ENCODE results near the gene BRD3. TPM values are rescaled to one million over a fixed set of nuclear protein-coding genes. Genes with fewer than 3 reads are reported as not detected.
"Not testable (repeated sequence)": the region's sequence is repeated elsewhere in the genome, so short reads cannot be mapped to it uniquely, and the experiment has no call there.

BRD3 gene
- total and polyA plus RNA-seq, 12 donors, result 8.4 to 73.1 (median 20.4) TPM

DNA sequence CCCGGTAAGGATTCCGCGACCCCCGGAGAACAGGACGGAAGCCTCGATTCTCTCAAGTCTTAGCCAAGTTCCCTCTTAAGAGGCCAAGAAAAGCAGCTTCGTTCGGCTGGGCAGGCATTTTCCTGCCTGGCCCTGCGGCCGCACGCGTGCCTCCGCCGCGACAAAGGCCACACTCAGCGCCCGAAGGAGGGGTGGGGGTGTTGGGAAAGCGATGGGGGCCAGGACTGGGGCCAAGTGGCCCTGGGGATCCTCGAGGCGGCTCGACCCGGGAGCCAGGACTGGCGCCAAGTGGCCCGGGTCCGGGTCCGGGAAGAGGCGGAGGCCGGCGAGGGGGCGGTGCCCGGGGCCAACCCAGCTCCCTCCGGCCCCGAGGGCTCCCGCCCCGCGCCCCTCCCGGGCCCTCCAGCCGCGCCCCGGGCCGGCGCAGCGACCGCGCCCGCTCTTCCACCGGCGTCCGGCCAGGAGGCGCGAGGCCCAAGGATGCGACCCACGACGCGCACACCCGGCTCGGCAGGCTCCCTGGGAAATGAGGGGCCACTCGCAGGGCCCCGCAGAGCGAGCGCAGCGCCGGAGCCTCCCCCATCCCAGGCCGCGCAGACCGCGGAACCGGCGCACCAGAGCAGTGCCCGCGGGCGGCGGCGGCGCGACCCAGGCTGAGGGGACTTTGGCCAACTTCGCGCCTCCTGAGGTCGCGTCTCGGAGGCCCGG lies 76.5 kb downstream of the BRD3 start:
- Histone ChIP-seq H3K27ac (peak overlapping the region; percentile 84 to 99 (median 96)), H3K4me3 (peak overlapping the region in 3 of 4 donors; percentile 32 to 91 (median 73)), H3K9me3 (replicated peaks in 1 of 3) (no peaks in the 10 kb centered on the region), H3K4me1 (replicated peaks in 1 of 2) (peaks cover 15 to 23% of the 10 kb centered on the region in 2 donors), H3K36me3 (replicated peaks in 1 of 2) (no peaks in the 10 kb centered on the region), H3K27me3 (no peaks in the 10 kb centered on the region)
- TF ChIP-seq, protein P1, sequence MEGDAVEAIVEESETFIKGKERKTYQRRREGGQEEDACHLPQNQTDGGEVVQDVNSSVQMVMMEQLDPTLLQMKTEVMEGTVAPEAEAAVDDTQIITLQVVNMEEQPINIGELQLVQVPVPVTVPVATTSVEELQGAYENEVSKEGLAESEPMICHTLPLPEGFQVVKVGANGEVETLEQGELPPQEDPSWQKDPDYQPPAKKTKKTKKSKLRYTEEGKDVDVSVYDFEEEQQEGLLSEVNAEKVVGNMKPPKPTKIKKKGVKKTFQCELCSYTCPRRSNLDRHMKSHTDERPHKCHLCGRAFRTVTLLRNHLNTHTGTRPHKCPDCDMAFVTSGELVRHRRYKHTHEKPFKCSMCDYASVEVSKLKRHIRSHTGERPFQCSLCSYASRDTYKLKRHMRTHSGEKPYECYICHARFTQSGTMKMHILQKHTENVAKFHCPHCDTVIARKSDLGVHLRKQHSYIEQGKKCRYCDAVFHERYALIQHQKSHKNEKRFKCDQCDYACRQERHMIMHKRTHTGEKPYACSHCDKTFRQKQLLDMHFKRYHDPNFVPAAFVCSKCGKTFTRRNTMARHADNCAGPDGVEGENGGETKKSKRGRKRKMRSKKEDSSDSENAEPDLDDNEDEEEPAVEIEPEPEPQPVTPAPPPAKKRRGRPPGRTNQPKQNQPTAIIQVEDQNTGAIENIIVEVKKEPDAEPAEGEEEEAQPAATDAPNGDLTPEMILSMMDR (IDR thresholded peaks at IDR 0.05), result no peak
- no peak for TF ChIP-seq POLR2A (IDR thresholded peaks at IDR 0.05)
- intact Hi-C loops (cut with DNase I), result no loop called here
- peak in 5 of 7 donors; percentile 43 to 77 (median 49) for DNase-seq
- WGBS, 4 donors, result 0 to 1% (median 0%) methylated on average over 7 to 78 of the region's 82 CpGs

GRCh38 chr9:133990366-133991213 lies 77.2 kb downstream of the BRD3 start:
- intact Hi-C loops (cut with DNase I), result no loop called here
- 14 to 26% (median 19%) methylated on average over 7 to 31 of the region's 31 CpGs for WGBS, 4 donors
- peak overlapping the region in 3 of 4 donors; percentile 32 to 91 (median 73) for H3K4me3 ChIP-seq
- H3K4me1 ChIP-seq (replicated peaks in 1 of 2), result peaks cover 15 to 23% of the 10 kb centered on the region in 2 donors
- H3K36me3 ChIP-seq (replicated peaks in 1 of 2), result no peaks in the 10 kb centered on the region
- H3K27me3 ChIP-seq, result no peaks in the 10 kb centered on the region
- H3K9me3 ChIP-seq (replicated peaks in 1 of 3), result no peaks in the 10 kb centered on the region
- TF ChIP-seq, protein P1 (IDR thresholded peaks at IDR 0.05), result no peak
- peak; percentile 47 to 64 for TF ChIP-seq POLR2A (IDR thresholded peaks at IDR 0.05)
- peak overlapping the region; percentile 84 to 99 (median 96) for H3K27ac ChIP-seq
- DNase-seq, result peak; percentile 73 to 86 (median 83)

GRCh38 chr9:133989625-133990365 lies 78.0 kb downstream of the BRD3 start:
- Histone ChIP-seq H3K27ac (peak overlapping the region in 2 of 5 donors; percentile 96 to 99), H3K4me1 (replicated peaks in 1 of 2) (peaks cover 15 to 23% of the 10 kb centered on the region in 2 donors), H3K9me3 (replicated peaks in 1 of 3) (no peaks in the 10 kb centered on the region), H3K36me3 (replicated peaks in 1 of 2) (no peaks in the 10 kb centered on the region), H3K4me3 (peak overlapping the region in 1 of 4 donors; percentile 91), H3K27me3 (no peaks in the 10 kb centered on the region)
- intact Hi-C loops (cut with DNase I), result no loop called here
- WGBS, 4 donors, result 80 to 85% (median 83%) methylated on average over 9 to 24 of the region's 24 CpGs
- no peak for DNase-seq
- no peak for TF ChIP-seq POLR2A (IDR thresholded peaks at IDR 0.05)
- TF ChIP-seq, protein P1 (IDR thresholded peaks at IDR 0.05), result no peak

DNA sequence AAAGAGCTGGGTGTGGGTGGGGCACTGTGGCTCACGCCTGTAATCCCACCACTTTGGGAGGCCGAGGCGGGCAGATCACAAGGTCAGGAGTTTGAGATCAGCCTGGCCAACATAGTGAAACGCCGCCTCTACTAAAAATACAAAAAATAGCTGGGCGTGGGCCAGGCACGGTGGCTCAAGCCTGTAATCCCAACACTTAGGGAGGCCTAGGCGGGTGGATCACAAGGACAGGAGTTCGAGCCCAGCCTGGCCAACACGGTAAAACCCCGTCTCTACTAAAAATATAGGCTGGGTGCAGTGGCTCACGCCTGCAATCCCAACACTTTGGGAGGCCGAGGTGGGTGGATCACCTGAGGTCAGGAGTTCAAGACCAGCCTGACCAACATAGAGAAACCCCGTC lies 79.1 kb downstream of the BRD3 start:
- H3K27me3 ChIP-seq; DNase-seq; H3K27ac ChIP-seq; H3K9me3 ChIP-seq (replicated peaks in 1 of 3); intact Hi-C loops (cut with DNase I); H3K4me3 ChIP-seq; H3K36me3 ChIP-seq (replicated peaks in 1 of 2): not testable (repeated sequence)
- peaks cover 18 to 21% of the 10 kb centered on the region in 2 donors for H3K4me1 ChIP-seq (replicated peaks in 1 of 2)
- 70 to 83% (median 77%) methylated on average over 14 of the region's 14 CpGs for WGBS, 4 donors

Data from adrenal gland (tissue), 12 donors.